ENCODE measurements around the gene LAPTM5.

The LAPTM5 gene

DNA sequence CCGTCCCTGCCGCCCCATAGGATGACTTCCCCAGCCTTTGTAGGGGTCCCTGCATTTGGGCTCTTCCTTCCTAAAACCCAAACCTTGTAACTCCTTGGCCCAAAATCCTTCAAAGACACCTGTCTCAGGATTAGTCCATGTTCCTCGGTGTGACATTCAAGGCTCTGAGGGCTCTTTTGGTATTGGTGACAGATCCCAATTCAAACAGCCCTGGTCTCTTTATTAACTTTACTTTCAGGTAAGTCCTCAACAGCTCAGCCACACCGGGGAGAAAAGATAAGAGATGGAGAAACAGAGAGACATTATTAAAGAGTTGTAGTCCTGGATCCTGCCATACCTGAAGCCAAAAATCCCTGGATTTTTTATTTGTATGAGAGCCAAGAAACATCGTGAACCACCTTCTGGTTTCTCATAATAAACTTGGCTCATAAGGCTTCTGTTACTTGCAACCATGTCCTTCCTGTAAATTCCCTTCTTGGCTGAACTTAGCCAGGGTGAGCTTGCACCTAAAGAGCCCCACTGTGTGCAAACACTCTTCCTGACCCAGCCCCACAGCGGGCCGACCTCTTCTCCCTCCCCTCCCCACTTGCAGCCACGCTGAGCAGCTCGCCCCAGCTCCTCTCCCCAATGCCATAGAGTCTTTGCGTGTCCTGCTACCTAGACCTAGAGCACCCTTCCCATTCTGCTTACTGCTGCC is 26.3 kb downstream of the LAPTM5 start:
- in situ Hi-C loops (cut with HindIII; ENCODE audit: low sequenced_read_pairs), result no loop called here

DNA sequence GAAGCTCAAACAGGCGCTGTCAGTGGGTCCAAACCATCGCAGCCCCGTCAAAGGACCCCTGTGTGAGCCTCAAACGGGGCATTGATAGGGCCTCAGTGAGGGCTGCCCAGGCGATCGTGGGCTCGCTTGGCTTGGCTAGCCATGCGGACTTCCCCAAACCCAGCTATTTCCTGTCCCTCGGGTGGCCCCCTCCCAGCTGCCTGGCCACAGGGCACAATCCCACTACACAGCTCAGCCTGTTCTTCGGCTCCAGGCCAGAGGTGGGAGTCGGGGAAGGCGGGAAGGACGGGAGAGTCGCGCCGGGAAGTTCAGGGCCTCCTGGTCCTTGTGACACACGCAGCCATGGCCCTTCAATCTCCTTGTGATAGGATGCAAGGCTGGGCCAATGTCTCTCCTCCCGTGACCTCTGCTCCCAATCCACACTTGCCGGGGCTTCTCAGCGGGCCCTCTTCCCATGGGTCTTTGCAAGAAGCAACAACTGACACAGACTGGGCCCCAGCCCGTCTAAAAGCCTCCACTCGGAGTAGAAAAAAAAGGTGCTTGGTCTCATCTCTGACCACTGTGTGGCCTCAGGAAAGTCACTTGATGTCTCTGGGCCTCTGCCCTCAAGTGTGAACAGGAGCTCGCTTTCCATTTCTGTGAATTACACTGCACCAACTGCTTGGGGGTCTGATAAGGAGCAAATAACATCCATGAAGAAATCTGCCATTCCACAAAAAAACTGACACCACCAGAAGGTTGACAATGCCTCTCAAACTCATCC is 27.0 kb downstream of the LAPTM5 start:
- in situ Hi-C loops (cut with HindIII; ENCODE audit: low sequenced_read_pairs), result no loop called here

DNA sequence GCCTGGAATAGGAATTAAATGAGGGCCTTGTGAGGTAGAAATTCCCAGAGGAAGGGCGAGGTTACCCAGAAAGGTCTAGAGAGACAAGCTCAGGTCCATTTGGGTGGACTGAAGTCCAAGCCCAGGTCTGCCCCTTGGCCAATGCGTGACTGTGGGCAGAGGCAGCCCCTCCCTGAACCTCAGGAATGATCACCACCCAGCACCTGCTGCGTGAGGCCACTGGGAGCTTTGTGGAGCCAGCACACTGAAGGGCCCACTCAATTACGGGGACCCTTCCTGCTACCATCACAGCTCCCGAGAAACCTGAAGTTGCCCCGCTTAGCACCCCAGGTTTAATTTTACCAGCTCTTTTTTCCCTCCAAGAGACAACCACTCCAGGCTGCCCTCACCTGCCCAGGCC is 27.7 kb downstream of the LAPTM5 start:
- in situ Hi-C loops (cut with HindIII; ENCODE audit: low sequenced_read_pairs), result no loop called here

- in situ Hi-C loops (cut with HindIII; ENCODE audit: low sequenced_read_pairs), result no loop called here
Measured at GRCh38 chr1:30728832-30729638, 28.5 kb downstream of the LAPTM5 start.

- in situ Hi-C loops (cut with HindIII; ENCODE audit: low sequenced_read_pairs), result no loop called here
Measured at GRCh38 chr1:30728340-30728739, 29.2 kb downstream of the LAPTM5 start.

DNA sequence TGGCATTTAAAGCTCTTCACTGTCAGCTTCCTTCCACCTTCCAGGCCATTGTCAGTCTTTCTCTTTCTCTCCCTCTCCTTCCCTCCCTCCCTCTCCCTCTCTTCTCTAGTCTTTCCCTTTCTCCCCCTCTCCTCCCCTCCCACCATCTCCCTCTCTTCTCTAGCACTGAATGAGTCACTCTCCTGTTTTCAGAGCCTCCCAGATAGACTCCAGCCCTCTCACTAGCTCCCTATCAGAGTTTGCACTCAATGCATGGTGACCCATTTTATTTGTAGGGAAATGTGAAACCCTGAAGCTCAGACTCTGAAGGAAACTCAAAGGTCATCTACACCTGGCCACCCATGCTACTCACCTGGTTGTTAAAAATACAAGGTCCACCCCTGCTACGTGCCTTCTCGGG is 29.8 kb downstream of the LAPTM5 start:
- in situ Hi-C loops (cut with HindIII; ENCODE audit: low sequenced_read_pairs), result no loop called here

- in situ Hi-C loops (cut with HindIII; ENCODE audit: low sequenced_read_pairs), result no loop called here
Measured at GRCh38 chr1:30726773-30727684, 30.5 kb downstream of the LAPTM5 start.

DNA sequence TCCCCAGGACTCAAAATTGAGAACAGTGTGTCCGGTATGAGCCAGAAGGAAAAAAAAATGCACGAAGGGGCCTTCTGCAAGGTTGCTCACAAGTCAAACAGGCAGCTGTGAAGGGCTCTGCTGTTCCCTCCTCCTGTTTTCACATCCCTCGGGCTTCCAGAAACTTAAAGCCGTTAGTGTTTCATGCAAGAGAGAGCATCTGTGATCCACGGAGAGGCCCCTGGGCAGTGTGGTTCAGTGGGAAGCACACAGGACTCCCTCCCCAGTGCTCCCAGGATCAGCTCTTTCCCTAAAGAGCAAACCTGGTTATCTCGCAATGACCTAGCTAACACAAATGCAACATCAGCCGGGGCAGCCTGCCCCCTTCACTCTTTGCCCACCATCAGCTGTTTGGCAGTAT is 31.3 kb downstream of the LAPTM5 start:
- in situ Hi-C loops (cut with HindIII; ENCODE audit: low sequenced_read_pairs), result no loop called here

- in situ Hi-C loops (cut with HindIII; ENCODE audit: low sequenced_read_pairs), result no loop called here
Measured at GRCh38 chr1:30725450-30726095, 32.0 kb downstream of the LAPTM5 start.

DNA sequence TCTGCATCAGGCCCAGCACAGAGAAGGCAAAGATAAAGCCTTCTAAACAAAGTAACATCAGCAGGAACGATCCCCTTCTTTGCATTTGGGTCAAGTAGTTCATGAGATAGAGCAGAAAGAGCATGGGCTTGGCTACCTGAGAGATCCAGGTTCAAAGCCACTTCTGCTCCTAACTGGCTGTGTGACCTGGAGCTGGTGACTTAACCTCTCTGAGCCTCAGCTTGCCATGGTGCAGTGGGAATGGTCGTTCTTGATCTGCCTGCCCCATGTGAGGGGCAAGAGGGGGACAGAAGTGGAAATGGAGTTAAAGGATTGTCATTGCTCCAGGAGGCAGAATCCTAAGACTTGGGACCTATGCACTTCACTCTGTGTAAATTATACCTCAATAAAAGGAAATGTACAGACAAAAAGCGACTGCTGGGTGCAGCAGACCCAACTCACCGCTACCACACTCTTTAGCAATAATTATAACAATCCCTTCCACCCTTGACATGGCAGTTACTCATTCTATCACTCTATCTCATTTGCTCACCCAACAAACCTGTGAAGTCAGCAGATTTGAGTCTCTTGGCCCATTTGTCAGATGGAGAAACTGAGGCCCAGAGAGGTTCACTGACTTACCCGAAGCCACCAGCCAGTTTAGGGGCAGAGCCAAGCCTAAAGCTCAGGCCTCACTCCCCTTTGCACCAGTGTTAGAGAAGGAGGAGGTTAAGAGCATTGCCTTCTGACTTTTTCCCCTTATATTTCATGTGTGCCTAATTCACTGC is 32.7 kb downstream of the LAPTM5 start:
- in situ Hi-C loops (cut with HindIII; ENCODE audit: low sequenced_read_pairs), result no loop called here

DNA sequence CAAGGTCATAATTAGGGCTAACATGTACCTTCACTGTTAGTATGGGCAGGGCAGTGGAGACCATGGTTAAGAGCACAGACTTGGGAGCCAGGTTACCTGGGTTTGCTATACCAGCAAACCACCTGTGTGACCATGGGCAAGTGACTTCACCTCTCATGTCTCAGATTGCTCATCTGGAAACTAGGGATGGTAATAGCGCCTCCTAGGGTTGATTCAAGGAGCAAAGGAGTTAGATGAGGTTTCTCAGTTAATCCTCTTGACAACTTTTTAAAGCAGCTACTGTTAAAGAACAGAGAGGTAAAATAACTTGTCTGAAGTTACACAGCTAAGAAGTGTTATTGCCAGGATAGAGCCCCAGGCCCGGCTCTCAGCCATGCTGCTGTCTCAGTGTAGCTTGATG is 33.4 kb downstream of the LAPTM5 start:
- in situ Hi-C loops (cut with HindIII; ENCODE audit: low sequenced_read_pairs), result no loop called here

- in situ Hi-C loops (cut with HindIII; ENCODE audit: low sequenced_read_pairs), result no loop called here
Measured at GRCh38 chr1:30723331-30723755, 34.2 kb downstream of the LAPTM5 start, which contains the start of gene MATN1. Gene MATN1 (minus strand): TSS chr1:30723585. CDS start chr1:30723551, 34 bp downstream.

DNA sequence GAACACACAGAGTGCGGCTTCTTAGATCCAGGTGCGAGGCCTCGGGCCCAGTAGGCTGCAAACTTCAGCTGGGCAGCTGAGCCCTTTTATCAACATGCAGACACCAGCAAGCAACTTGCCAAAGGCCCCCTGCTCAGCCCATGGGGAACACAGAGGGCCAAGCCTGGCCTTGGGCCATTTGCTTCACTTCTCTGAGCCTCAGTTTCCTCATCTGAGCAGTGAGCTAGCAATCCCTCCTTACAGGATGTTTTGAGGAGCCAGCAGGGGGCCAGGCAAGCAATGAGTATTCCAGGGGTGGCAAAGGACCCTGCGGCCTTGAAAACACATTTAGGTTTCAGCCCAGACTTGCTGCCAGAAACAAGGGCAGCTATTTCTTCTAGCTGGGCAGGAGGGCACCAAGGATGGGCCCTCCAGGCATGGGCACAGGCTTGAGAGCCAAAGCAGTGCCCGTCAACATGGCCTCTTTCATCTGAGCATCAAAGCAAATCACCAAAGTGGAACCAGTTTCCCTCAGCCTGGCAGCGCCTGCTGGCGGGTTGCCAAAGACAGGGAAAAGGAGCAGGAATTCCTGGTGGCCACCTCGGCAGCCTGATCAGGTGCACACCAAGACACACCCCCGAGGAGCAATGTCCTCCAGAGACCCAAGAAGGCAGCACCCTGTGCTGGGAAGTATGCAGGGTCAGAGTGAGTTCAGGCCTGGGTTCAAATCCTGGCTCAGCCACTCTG is 35.6 kb downstream of the LAPTM5 start:
- in situ Hi-C loops (cut with HindIII; ENCODE audit: low sequenced_read_pairs), result no loop called here

GRCh38 chr1:30721341-30721793 is 36.2 kb downstream of the LAPTM5 start:
- in situ Hi-C loops (cut with HindIII; ENCODE audit: low sequenced_read_pairs), result no loop called here

- in situ Hi-C loops (cut with HindIII; ENCODE audit: low sequenced_read_pairs), result no loop called here
Measured at GRCh38 chr1:30720271-30721223, 37.0 kb downstream of the LAPTM5 start.

DNA sequence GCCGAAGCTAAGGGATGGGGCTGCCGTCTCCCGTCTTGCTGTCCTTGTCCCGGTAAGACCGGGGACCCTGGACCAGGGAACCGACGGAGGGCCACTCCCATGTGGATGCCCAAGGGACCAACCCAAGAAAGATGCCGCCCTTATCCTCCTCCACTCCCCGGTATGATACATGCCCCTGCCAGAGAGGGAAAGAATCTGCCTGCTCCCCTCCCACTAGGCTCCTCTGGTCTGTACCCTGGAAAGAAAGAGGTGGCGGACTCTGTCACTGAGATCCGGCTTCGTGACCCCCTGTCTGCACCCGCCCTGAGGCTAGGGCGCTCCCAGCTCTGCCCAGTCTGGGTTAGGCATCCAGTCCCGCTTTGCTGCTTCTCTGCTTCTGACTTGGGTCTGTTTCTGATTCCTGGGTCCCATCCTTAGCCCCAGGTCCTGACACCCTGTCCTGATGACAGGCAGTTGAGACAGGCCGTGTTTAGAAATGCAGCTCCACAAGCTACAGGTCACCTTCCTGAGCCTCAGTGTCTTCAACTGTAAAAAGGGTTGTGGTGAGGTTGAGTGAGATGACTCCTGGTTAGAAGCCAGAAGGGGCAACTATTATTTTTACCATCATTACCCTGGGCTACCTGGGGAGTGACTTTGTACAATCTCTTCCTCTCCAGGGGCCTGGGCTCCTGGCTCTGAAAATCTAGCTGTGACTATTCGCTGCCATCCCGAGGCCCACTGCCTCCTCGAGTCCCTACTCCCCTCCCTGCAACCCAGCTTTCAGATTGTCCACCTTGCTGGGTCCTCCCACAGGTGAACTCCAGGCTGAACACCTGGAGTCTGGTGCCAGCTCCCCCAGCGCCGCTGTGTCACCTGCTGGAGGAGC is 37.9 kb downstream of the LAPTM5 start:
- in situ Hi-C loops (cut with HindIII; ENCODE audit: low sequenced_read_pairs), result no loop called here
